Psoas muscle (tissue), 8 donors: ENCODE data around the gene SPG7. TPM values are rescaled to one million over a fixed set of nuclear protein-coding genes. Genes with fewer than 3 reads are reported as not detected.

Source experiments
- ATAC-seq, 4 donors: fragments of 200-7000 bp; cut with Tn5 transposase; one replicate each; pipeline ENCODE4 v1.9.1; 2020; ENCODE audit warnings: moderate library complexity in 3 of 4, mild to moderate bottlenecking in 2 of 4
- DNase-seq, 2 donors: peaks; one replicate each; pipeline ENCODE4 v3.0.0-alpha.2; 2020
- H3K27ac ChIP-seq: fragments of 200-600 bp; one replicate; pipeline ENCODE4 v1.8.0; 2022
- H3K27me3 ChIP-seq, 3 donors: fragments of 200-600 bp in 1 of 3; one replicate each; pipeline versions ENCODE4 v1.6.1 to v1.8.0; 2013 to 2022; ENCODE audit warnings: low read length in 2 of 3, mild to moderate bottlenecking in 2 of 3, moderate library complexity in 1 of 3; ENCODE audit not compliant: insufficient read depth in 3 of 3
- H3K36me3 ChIP-seq, 2 donors: fragments of 200-600 bp in 1 of 2; one replicate each; pipeline versions ENCODE4 v1.6.1 to v1.8.0; 2013 to 2022; ENCODE audit warnings: low read depth in 1 of 2, mild to moderate bottlenecking in 1 of 2, moderate library complexity in 1 of 2; ENCODE audit not compliant: insufficient read depth in 1 of 2
- H3K4me1 ChIP-seq: fragments of 200-600 bp; one replicate; pipeline ENCODE4 v1.8.0; 2022
- H3K4me3 ChIP-seq: fragments of 200-600 bp; one replicate; pipeline ENCODE4 v1.8.0; 2022; ENCODE audit warnings: mild to moderate bottlenecking
- H3K9me3 ChIP-seq: fragments of 200-600 bp; one replicate; pipeline ENCODE4 v1.8.0; 2022
- CTCF ChIP-seq: fragments of 200-600 bp; IDR thresholded peaks from one replicate; pipeline ENCODE4 v1.8.0; 2022; ENCODE audit warnings: antibody characterized with exemption
- WGBS, 3 donors: extraction: QIAGEN DNeasy Blood & Tissue Kit; methylation state at CpG; one replicate each; pipeline versions ENCODE4 v1.1.6 to v1.1.7; 2013; 5-methylcytosine and 5-hydroxymethylcytosine counted together
- intact Hi-C, 2 donors: fragments of 100-400 bp; cut with DNase I; formaldehyde crosslinking; loops; one replicate each; pipeline versions ENCODE4 v1.11.0 to v1.14.2; 2022
- polyA plus RNA-seq, 3 donors: library from polyadenylated mRNA; stranded (reverse); fragments of 200-250 nt; gene quantifications; one replicate each; pipeline ENCODE4 v1.2.3, GENCODE V29; 2013
- total RNA-seq, 4 donors: library from RNA; stranded (reverse); fragmentation: NEBNext Ultra II Directional in 2 of 4; extraction: Animal tissue kit (Norgen Biotek cat#: 25700) in 2 of 4; gene quantifications; one replicate each; pipeline versions ENCODE4 v1.2.1 to v1.2.4, GENCODE V29; 2021 to 2023
- donor health status: healthy with polysubstance abuse.
- donor health status: DM: no; HTN: no; CAD: no; lungs with moderate emphysema.
- donor health status: Bipolar disorder and iron deficiency.
- donor health status: healthy.
- donor health status: DM: yes; HTN: yes; CAD: no.
- donor health status: DM: no; HTN: no; CAD: no.
- donor health status: DM: no; HTN: no; CAD: no.
- donor health status: DM: yes; HTN: yes; CAD: no.

SPG7 gene
- total and polyA plus RNA-seq, 7 donors = 57.5 to 95.3 (median 86.8) TPM

DNA sequence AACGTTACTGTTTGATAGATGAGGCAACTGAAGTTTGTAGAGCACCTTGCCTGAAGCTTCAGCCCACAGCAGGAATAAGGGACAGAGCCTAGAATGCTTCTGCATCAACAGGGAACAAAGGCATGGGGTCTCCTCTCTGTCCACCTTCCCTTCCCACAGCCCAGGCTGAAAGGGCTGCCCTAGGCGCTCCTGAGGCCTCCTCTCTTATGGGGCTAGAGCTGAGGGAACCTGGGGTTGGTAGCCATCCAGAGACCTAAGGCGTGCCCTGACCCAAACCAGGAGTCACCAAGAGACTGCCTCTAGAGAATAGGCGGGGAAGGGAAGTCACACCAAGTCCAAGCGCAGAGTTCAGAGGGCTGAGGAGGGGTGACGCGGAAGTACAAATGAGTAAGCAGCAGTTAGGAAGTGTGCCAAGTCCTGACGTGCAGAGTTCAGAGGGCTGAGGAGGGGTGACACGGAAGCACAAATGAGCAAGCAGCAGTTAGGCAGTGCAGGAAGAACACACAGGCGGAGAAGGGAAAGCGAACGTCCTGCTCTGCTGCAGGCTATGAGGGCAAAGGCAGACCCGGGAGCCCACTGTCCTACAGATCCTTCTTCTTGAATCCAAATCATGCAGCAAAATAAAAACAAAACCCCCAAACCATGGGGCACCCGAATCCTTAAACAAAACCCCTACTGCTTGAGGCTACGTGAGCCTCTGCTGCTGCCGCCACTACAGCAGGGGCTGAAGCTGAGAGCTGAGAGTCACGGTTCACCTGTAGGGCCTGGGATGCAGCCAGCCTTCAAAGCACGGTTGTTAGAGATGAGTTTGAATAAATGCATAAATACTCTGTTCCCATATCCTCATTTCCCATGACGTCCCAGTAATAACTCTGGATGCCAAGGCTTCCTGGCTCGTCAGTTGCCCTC is 2.7 kb upstream of the SPG7 start:
- DNase-seq = peak; percentile 88 to 92
- peak in 3 of 4 donors; percentile 11 to 21 (median 18) for ATAC-seq
- no peak for TF ChIP-seq CTCF
- intact Hi-C loops = no loop called here
- H3K4me1 ChIP-seq = peaks cover 23% of the 10 kb centered on the region
- H3K36me3 ChIP-seq = peaks cover 0 to 4% of the 10 kb centered on the region in 2 donors
- peak overlapping the region; percentile 22 for H3K4me3 ChIP-seq
- H3K27me3 ChIP-seq = no peaks in the 10 kb centered on the region
- 50 to 52% (median 50%) methylated on average over 20 of the region's 20 CpGs for WGBS, 3 donors
- peak overlapping the region; percentile 60 for H3K27ac ChIP-seq
- H3K9me3 ChIP-seq = no peaks in the 10 kb centered on the region

GRCh38 chr16:89506113-89506504 is 2.1 kb upstream of the SPG7 start:
- ATAC-seq (no peak), DNase-seq (no peak)
- intact Hi-C loops = no loop called here
- peak overlapping the region; percentile 60 for H3K27ac ChIP-seq
- H3K36me3 ChIP-seq = peaks cover 0 to 10% of the 10 kb centered on the region in 2 donors
- 81 to 89% (median 86%) methylated on average over 4 of the region's 4 CpGs for WGBS, 3 donors
- H3K9me3 ChIP-seq = no peaks in the 10 kb centered on the region
- H3K4me3 ChIP-seq = peak overlapping the region; percentile 22
- no peak for TF ChIP-seq CTCF
- H3K4me1 ChIP-seq = peaks cover 23% of the 10 kb centered on the region
- no peaks in the 10 kb centered on the region for H3K27me3 ChIP-seq

DNA sequence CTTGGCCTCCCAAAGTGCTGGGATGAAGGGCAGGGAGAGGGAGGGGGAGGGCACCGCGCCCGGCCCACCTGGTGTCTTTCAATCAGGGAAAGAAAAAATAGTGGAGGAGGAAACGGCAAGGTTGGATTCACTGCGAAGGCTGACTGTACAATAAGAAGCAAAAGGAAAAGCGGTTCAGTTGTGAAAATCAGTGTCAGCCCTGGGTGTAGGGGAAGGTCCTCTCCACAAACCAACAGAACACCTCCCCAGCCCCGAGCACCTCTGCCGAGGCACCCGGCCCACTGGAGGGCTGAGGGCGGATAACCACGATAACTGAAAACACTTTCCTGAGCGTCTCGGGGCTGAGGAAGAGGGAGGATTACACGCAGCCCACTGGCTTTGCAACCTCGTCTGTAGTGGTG is 1.4 kb upstream of the SPG7 start:
- TF ChIP-seq CTCF = no peak
- intact Hi-C loops = loop anchor here in 1 of 2 donors (1.0 kb wide), 1 partner anchor 171 kb away; no protein-coding TSS in a partner anchor
- no peak for ATAC-seq
- peak overlapping the region; percentile 97 for H3K4me3 ChIP-seq
- WGBS, 3 donors = 41 to 47% (median 42%) methylated on average over 12 to 15 of the region's 15 CpGs
- no peaks in the 10 kb centered on the region for H3K27me3 ChIP-seq
- H3K36me3 ChIP-seq = peaks cover 0 to 16% of the 10 kb centered on the region in 2 donors
- DNase-seq = peak in 1 of 2 donors; percentile 37
- H3K9me3 ChIP-seq = no peaks in the 10 kb centered on the region
- H3K27ac ChIP-seq = peak overlapping the region; percentile 95
- peaks cover 23% of the 10 kb centered on the region for H3K4me1 ChIP-seq

DNA sequence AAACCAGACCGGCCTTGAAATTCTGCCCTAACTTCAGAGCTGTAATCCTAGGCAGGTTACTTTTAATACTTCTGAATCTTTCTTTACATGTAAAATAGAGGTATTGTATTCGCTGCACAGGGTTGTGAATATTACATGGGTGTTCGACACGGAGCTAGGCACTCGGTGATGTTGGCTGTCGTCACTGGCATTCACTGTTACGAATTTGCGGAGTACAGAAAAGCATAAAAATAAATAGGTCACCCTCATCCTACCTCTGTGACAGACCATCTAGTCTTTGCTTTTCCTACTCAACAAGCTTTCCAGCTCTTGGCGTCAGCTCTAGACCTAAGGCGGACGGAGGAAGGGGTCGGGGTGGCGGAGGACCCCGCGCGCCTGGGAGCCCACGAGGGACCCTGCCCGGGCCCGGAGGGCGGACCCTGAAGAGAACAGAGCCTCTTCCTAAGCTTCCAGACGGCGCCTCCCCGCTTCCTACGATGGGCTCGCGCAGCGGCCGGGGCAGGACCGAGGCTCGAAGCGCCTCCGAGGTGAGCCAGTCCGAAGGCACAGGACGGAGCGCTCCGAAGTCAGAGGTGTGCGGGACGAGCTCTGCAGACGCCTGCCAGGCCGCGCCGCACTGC is 879 bp upstream of the SPG7 start:
- ATAC-seq (peak in 3 of 4 donors; percentile 48 to 55 (median 54)), DNase-seq (no peak)
- WGBS, 3 donors = 8 to 10% (median 9%) methylated on average over 30 to 42 of the region's 42 CpGs
- Histone ChIP-seq H3K27me3 (no peaks in the 10 kb centered on the region), H3K36me3 (peaks cover 3 to 21% of the 10 kb centered on the region in 2 donors), H3K27ac (peak overlapping the region; percentile 95), H3K9me3 (no peaks in the 10 kb centered on the region), H3K4me1 (peaks cover 23% of the 10 kb centered on the region), H3K4me3 (peak overlapping the region; percentile 97)
- intact Hi-C loops = loop anchor here in 1 of 2 donors (1.0 kb wide), 1 partner anchor 172 kb away; no protein-coding TSS in a partner anchor
- TF ChIP-seq CTCF = no peak
